ENCODE results near the gene KLRC3.
"Not testable (repeated sequence)": the region's sequence is repeated elsewhere in the genome, so short reads cannot be mapped to it uniquely, and the experiment has no call there.

The KLRC3 gene

GRCh38 chr12:10404798-10405197 lies 15.6 kb downstream of the KLRC3 start:
- Histone ChIP-seq H3K9me3 (ENCODE audit: control insufficient read depth, insufficient read depth, low read length) (no peaks in the 10 kb centered on the region), H3K27ac (ENCODE audit: low read length) (no peak overlapping the region), H3K4me1 (ENCODE audit: control insufficient read depth, insufficient read depth, low read length) (no peaks in the 10 kb centered on the region), H3K4me3 (ENCODE audit: low read length) (no peak overlapping the region), H3K36me3 (ENCODE audit: control insufficient read depth, insufficient read depth, low read length) (no peaks in the 10 kb centered on the region), H3K27me3 (ENCODE audit: control insufficient read depth, insufficient read depth, low read length) (no peaks in the 10 kb centered on the region)
- no peak for DNase-seq (ENCODE audit: low read depth, low spot score)

- no peak overlapping the region for H3K4me3 ChIP-seq (ENCODE audit: low read length)
- H3K9me3 ChIP-seq (ENCODE audit: control insufficient read depth, insufficient read depth, low read length), result no peaks in the 10 kb centered on the region
- no peaks in the 10 kb centered on the region for H3K27me3 ChIP-seq (ENCODE audit: control insufficient read depth, insufficient read depth, low read length)
- H3K4me1 ChIP-seq (ENCODE audit: control insufficient read depth, insufficient read depth, low read length), result no peaks in the 10 kb centered on the region
- DNase-seq (ENCODE audit: low read depth, low spot score), result no peak
- no peaks in the 10 kb centered on the region for H3K36me3 ChIP-seq (ENCODE audit: control insufficient read depth, insufficient read depth, low read length)
- H3K27ac ChIP-seq (ENCODE audit: low read length), result no peak overlapping the region
These were observed 19.6 kb downstream of the KLRC3 start for GRCh38 chr12:10400829-10401228.

GRCh38 chr12:10398168-10398567 lies 22.2 kb downstream of the KLRC3 start:
- no peaks in the 10 kb centered on the region for H3K9me3 ChIP-seq (ENCODE audit: control insufficient read depth, insufficient read depth, low read length)
- H3K4me3 ChIP-seq (ENCODE audit: low read length), result no peak overlapping the region
- H3K4me1 ChIP-seq (ENCODE audit: control insufficient read depth, insufficient read depth, low read length), result no peaks in the 10 kb centered on the region
- WGBS (ENCODE audit: insufficient coverage, insufficient read length), result no CpG with 5 or more reads among the region's 2 CpGs
- H3K27ac ChIP-seq (ENCODE audit: low read length), result no peak overlapping the region
- H3K36me3 ChIP-seq (ENCODE audit: control insufficient read depth, insufficient read depth, low read length), result no peaks in the 10 kb centered on the region
- no peak for DNase-seq (ENCODE audit: low read depth, low spot score)
- no peaks in the 10 kb centered on the region for H3K27me3 ChIP-seq (ENCODE audit: control insufficient read depth, insufficient read depth, low read length)

- H3K4me3 ChIP-seq (ENCODE audit: low read length), result no peak overlapping the region
- no peak overlapping the region for H3K27ac ChIP-seq (ENCODE audit: low read length)
- no peaks in the 10 kb centered on the region for H3K9me3 ChIP-seq (ENCODE audit: control insufficient read depth, insufficient read depth, low read length)
- no CpG with 5 or more reads among the region's 2 CpGs for WGBS (ENCODE audit: insufficient coverage, insufficient read length)
- H3K4me1 ChIP-seq (ENCODE audit: control insufficient read depth, insufficient read depth, low read length), result no peaks in the 10 kb centered on the region
- H3K36me3 ChIP-seq (ENCODE audit: control insufficient read depth, insufficient read depth, low read length), result no peaks in the 10 kb centered on the region
- H3K27me3 ChIP-seq (ENCODE audit: control insufficient read depth, insufficient read depth, low read length), result no peaks in the 10 kb centered on the region
- DNase-seq (ENCODE audit: low read depth, low spot score), result no peak
These were observed 23.1 kb downstream of the KLRC3 start for GRCh38 chr12:10397296-10397695.

- not testable (repeated sequence) for DNase-seq (ENCODE audit: low read depth, low spot score); H3K36me3 ChIP-seq (ENCODE audit: control insufficient read depth, insufficient read depth, low read length); H3K27ac ChIP-seq (ENCODE audit: low read length); H3K27me3 ChIP-seq (ENCODE audit: control insufficient read depth, insufficient read depth, low read length); H3K9me3 ChIP-seq (ENCODE audit: control insufficient read depth, insufficient read depth, low read length); H3K4me3 ChIP-seq (ENCODE audit: low read length); H3K4me1 ChIP-seq (ENCODE audit: control insufficient read depth, insufficient read depth, low read length)
- 100% methylated on average over 1 of the region's 15 CpGs for WGBS (ENCODE audit: insufficient coverage, insufficient read length)
These were observed 24.2 kb downstream of the KLRC3 start for GRCh38 chr12:10396176-10396575.

- Histone ChIP-seq H3K9me3 (ENCODE audit: control insufficient read depth, insufficient read depth, low read length) (no peaks in the 10 kb centered on the region), H3K27me3 (ENCODE audit: control insufficient read depth, insufficient read depth, low read length) (no peaks in the 10 kb centered on the region), H3K4me1 (ENCODE audit: control insufficient read depth, insufficient read depth, low read length) (no peaks in the 10 kb centered on the region), H3K4me3 (ENCODE audit: low read length) (no peak overlapping the region), H3K36me3 (ENCODE audit: control insufficient read depth, insufficient read depth, low read length) (no peaks in the 10 kb centered on the region), H3K27ac (ENCODE audit: low read length) (no peak overlapping the region)
- WGBS (ENCODE audit: insufficient coverage, insufficient read length), result no CpG with 5 or more reads among the region's 6 CpGs
- DNase-seq (ENCODE audit: low read depth, low spot score), result no peak
These were observed 24.9 kb downstream of the KLRC3 start for GRCh38 chr12:10395390-10395998.

- no CpG with 5 or more reads among the region's 11 CpGs for WGBS (ENCODE audit: insufficient coverage, insufficient read length)
- not testable (repeated sequence) for H3K27me3 ChIP-seq (ENCODE audit: control insufficient read depth, insufficient read depth, low read length); H3K9me3 ChIP-seq (ENCODE audit: control insufficient read depth, insufficient read depth, low read length); H3K4me1 ChIP-seq (ENCODE audit: control insufficient read depth, insufficient read depth, low read length); H3K27ac ChIP-seq (ENCODE audit: low read length); DNase-seq (ENCODE audit: low read depth, low spot score); H3K36me3 ChIP-seq (ENCODE audit: control insufficient read depth, insufficient read depth, low read length); H3K4me3 ChIP-seq (ENCODE audit: low read length)
These were observed 25.8 kb downstream of the KLRC3 start for GRCh38 chr12:10394531-10395152.

- Histone ChIP-seq H3K4me1 (ENCODE audit: control insufficient read depth, insufficient read depth, low read length) (no peaks in the 10 kb centered on the region), H3K9me3 (ENCODE audit: control insufficient read depth, insufficient read depth, low read length) (no peaks in the 10 kb centered on the region), H3K27ac (ENCODE audit: low read length) (no peak overlapping the region), H3K36me3 (ENCODE audit: control insufficient read depth, insufficient read depth, low read length) (no peaks in the 10 kb centered on the region), H3K27me3 (ENCODE audit: control insufficient read depth, insufficient read depth, low read length) (no peaks in the 10 kb centered on the region), H3K4me3 (ENCODE audit: low read length) (no peak overlapping the region)
- no peak for DNase-seq (ENCODE audit: low read depth, low spot score)
- no CpG with 5 or more reads among the region's 3 CpGs for WGBS (ENCODE audit: insufficient coverage, insufficient read length)
These were observed 27.1 kb downstream of the KLRC3 start for GRCh38 chr12:10393291-10393690.

- Histone ChIP-seq H3K27me3 (ENCODE audit: control insufficient read depth, insufficient read depth, low read length) (no peaks in the 10 kb centered on the region), H3K4me3 (ENCODE audit: low read length) (no peak overlapping the region), H3K4me1 (ENCODE audit: control insufficient read depth, insufficient read depth, low read length) (no peaks in the 10 kb centered on the region), H3K27ac (ENCODE audit: low read length) (no peak overlapping the region), H3K36me3 (ENCODE audit: control insufficient read depth, insufficient read depth, low read length) (no peaks in the 10 kb centered on the region), H3K9me3 (ENCODE audit: control insufficient read depth, insufficient read depth, low read length) (no peaks in the 10 kb centered on the region)
- DNase-seq (ENCODE audit: low read depth, low spot score), result no peak
- WGBS (ENCODE audit: insufficient coverage, insufficient read length), result no CpG with 5 or more reads among the region's 7 CpGs
These were observed 27.9 kb downstream of the KLRC3 start for GRCh38 chr12:10392394-10392930.

- not testable (repeated sequence) for H3K36me3 ChIP-seq (ENCODE audit: control insufficient read depth, insufficient read depth, low read length)
- no CpG with 5 or more reads among the region's 7 CpGs for WGBS (ENCODE audit: insufficient coverage, insufficient read length)
These were observed 29.4 kb downstream of the KLRC3 start for GRCh38 chr12:10390991-10391390.

GRCh38 chr12:10389904-10390303 lies 30.5 kb downstream of the KLRC3 start, which contains the start of gene KLRK1:
KLRK1 (minus strand) TSS chr12:10390041; CDS start chr12:10388810, 1,231 bp downstream.
- Histone ChIP-seq H3K4me1 (ENCODE audit: control insufficient read depth, insufficient read depth, low read length) (no peaks in the 10 kb centered on the region), H3K9me3 (ENCODE audit: control insufficient read depth, insufficient read depth, low read length) (no peaks in the 10 kb centered on the region)
- WGBS (ENCODE audit: insufficient coverage, insufficient read length), result no CpG with 5 or more reads among the region's 1 CpG

More at GRCh38 chr12:10390991-10391390, 29.4 kb downstream of the KLRC3 start:
- H3K9me3 ChIP-seq (ENCODE audit: control insufficient read depth, insufficient read depth, low read length); H3K4me3 ChIP-seq (ENCODE audit: low read length); H3K27ac ChIP-seq (ENCODE audit: low read length); DNase-seq (ENCODE audit: low read depth, low spot score); H3K27me3 ChIP-seq (ENCODE audit: control insufficient read depth, insufficient read depth, low read length); H3K4me1 ChIP-seq (ENCODE audit: control insufficient read depth, insufficient read depth, low read length): not testable (repeated sequence)

More at GRCh38 chr12:10389904-10390303, 30.5 kb downstream of the KLRC3 start, which contains the start of gene KLRK1:
- Histone ChIP-seq H3K4me3 (ENCODE audit: low read length) (no peak within 1 kb of the TSS), H3K27ac (ENCODE audit: low read length) (no peak within 1 kb of the TSS), H3K27me3 (ENCODE audit: control insufficient read depth, insufficient read depth, low read length) (no peaks in the 10 kb centered on the region), H3K36me3 (ENCODE audit: control insufficient read depth, insufficient read depth, low read length) (no peaks in the 10 kb centered on the region)
- no peak for DNase-seq (ENCODE audit: low read depth, low spot score)
